GM12892 (cell line): ENCODE data around the gene EHD2.
"Not testable (repeated sequence)": the region's sequence is repeated elsewhere in the genome, so short reads cannot be mapped to it uniquely, and the experiment has no call there.

Experiments
- DNase-seq: peaks from one replicate; pipeline ENCODE4 v3.0.0; 2011; ENCODE audit not compliant: insufficient read length
- FAIRE-seq: peaks from 2 replicates; lab custom pipeline; 2011; peaks lifted over from hg19 to GRCh38; lab: Jason Lieb, UNC
- POLR2A ChIP-seq: IDR thresholded peaks from 2 replicates; pipeline ENCODE4 v1.6.1; 2011; ENCODE audit warnings: low read depth, low read length, control low read depth
- POLR2AphosphoS5 ChIP-seq: IDR thresholded peaks from 2 replicates; pipeline ENCODE4 v1.6.1; 2011; ENCODE audit warnings: low read depth, low read length, control low read depth
- TAF1 ChIP-seq: IDR thresholded peaks from 2 replicates; pipeline ENCODE4 v1.6.1; 2011; ENCODE audit warnings: low read depth, mild to moderate bottlenecking, control low read depth, low read length, borderline replicate concordance

Gene EHD2

GRCh38 chr19:47741544-47742140, 28.4 kb downstream of the EHD2 start:
- TF ChIP-seq POLR2AphosphoS5 (no peak), POLR2A (no peak), TAF1 (no peak)
- no peak for DNase-seq
- no peak for FAIRE-seq

- DNase-seq: no peak
- FAIRE-seq: no peak
- TF ChIP-seq POLR2AphosphoS5: no peak
- no peak for TF ChIP-seq POLR2A
- TF ChIP-seq TAF1: no peak
Observed at GRCh38 chr19:47742634-47743033, 29.4 kb downstream of the EHD2 start.

- DNase-seq (peak; percentile 87), FAIRE-seq (peak; percentile 96)
- TF ChIP-seq TAF1 (peak; percentile 93), POLR2A (peak; percentile 97), POLR2AphosphoS5 (peak; percentile 98)
Observed at GRCh38 chr19:47745010-47745901, 32.0 kb downstream of the EHD2 start, which contains the start of gene NOP53. Gene NOP53, plus strand, starts transcription at chr19:47745546. Its CDS starts 14 bp downstream, at chr19:47745560.

- DNase-seq, FAIRE-seq: not testable (repeated sequence)
Observed at GRCh38 chr19:47746129-47746528, 32.9 kb downstream of the EHD2 start.

GRCh38 chr19:47749326-47749725, 36.1 kb downstream of the EHD2 start:
- TF ChIP-seq POLR2A (no peak), POLR2AphosphoS5 (no peak), TAF1 (no peak)
- DNase-seq (no peak), FAIRE-seq (no peak)

- TF ChIP-seq POLR2A: no peak; the same call in 1 of the 2 replicates
Observed at GRCh38 chr19:47750752-47751151, 37.5 kb downstream of the EHD2 start.

GRCh38 chr19:47752440-47753211, 39.4 kb downstream of the EHD2 start:
- no peak for FAIRE-seq
- no peak for DNase-seq
- TF ChIP-seq POLR2A: no peak
- TF ChIP-seq POLR2AphosphoS5: no peak
- TF ChIP-seq TAF1: no peak

More at GRCh38 chr19:47750752-47751151, 37.5 kb downstream of the EHD2 start:
- DNase-seq (no peak), FAIRE-seq (no peak)

- FAIRE-seq: no peak
- no peak for TF ChIP-seq POLR2AphosphoS5
- TF ChIP-seq TAF1: no peak
- TF ChIP-seq POLR2A: no peak
- DNase-seq: no peak
Observed at GRCh38 chr19:47754206-47755064, 41.2 kb downstream of the EHD2 start.

GRCh38 chr19:47755065-47755761, 42.0 kb downstream of the EHD2 start:
- FAIRE-seq (no peak), DNase-seq (no peak)
- TF ChIP-seq TAF1 (no peak), POLR2AphosphoS5 (no peak), POLR2A (0 out of 2 replicates have a peak, but pooled peaks have one; percentile 4)

- no peak for FAIRE-seq
- no peak; the same call in 1 of the 2 replicates for TF ChIP-seq POLR2A
- TF ChIP-seq POLR2AphosphoS5: no peak; the same call in 1 of the 2 replicates
- TF ChIP-seq TAF1: no peak
- no peak for DNase-seq
Observed at GRCh38 chr19:47755762-47756626, 42.8 kb downstream of the EHD2 start.

GRCh38 chr19:47756627-47756929, 43.4 kb downstream of the EHD2 start:
- no peak for TF ChIP-seq POLR2AphosphoS5
- no peak for TF ChIP-seq TAF1
- no peak for TF ChIP-seq POLR2A
- DNase-seq (no peak), FAIRE-seq (no peak)
